ENCODE measurements around the gene CDK5RAP1.

DNA sequence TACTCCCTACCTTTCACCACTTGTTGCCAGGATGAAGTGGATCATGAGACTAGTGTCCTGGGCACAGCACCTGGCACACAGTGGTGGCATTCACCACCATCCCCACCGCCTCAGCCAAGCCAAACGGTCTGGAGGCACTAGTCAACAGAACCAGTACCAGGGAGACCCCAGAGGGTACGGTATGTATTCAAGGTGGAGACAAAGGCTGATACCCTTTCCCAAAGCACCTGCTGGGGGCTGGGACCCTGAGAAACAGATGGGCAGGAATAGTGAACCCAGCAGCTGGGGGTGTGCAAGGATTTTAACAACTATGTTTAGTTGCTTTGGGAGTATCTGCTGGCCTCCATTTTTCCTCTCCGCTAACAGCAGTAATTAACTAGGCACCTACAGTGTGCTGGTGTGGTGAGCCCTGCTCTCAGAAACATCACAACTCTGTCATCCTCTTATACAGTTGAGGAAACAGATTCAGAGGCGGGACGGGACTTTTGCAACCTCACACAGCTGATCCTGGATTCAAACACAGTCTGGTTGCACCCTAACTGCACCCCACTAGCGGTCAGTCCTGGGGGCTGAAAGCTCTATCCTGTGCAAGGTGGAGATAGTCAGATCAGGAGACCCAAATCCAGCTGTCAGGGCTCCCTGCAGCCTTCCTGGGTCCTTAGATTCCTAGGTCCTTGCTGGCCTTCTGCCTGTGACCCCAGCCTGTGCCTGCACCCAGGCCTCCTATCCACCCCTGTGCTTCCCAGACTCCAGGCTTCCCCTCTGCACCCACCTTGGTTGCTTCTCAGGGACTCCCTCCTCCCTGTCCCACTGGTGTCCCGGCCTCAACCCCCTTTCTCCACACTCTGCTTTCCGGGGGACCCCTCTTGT, 41.1 kb upstream of the CDK5RAP1 start:
- TF ChIP-seq EZH2phosphoT487 (IDR thresholded peaks at IDR 0.05; ENCODE audit: borderline replicate concordance, low read depth, low read length), result no peak
- TF ChIP-seq, protein P1, sequence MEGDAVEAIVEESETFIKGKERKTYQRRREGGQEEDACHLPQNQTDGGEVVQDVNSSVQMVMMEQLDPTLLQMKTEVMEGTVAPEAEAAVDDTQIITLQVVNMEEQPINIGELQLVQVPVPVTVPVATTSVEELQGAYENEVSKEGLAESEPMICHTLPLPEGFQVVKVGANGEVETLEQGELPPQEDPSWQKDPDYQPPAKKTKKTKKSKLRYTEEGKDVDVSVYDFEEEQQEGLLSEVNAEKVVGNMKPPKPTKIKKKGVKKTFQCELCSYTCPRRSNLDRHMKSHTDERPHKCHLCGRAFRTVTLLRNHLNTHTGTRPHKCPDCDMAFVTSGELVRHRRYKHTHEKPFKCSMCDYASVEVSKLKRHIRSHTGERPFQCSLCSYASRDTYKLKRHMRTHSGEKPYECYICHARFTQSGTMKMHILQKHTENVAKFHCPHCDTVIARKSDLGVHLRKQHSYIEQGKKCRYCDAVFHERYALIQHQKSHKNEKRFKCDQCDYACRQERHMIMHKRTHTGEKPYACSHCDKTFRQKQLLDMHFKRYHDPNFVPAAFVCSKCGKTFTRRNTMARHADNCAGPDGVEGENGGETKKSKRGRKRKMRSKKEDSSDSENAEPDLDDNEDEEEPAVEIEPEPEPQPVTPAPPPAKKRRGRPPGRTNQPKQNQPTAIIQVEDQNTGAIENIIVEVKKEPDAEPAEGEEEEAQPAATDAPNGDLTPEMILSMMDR (conservative IDR thresholded peaks at IDR 0.05; ENCODE audit: low read length), result no peak
